LNCAP (cell line): Measurements from ENCODE around the gene LTO1.

Experiments used
- CTCF ChIP-seq: fragments of 450-650 bp; IDR thresholded peaks from 2 replicates; pipeline ENCODE4 v1.5.1; 2017; ENCODE audit warnings: mild to moderate bottlenecking

Gene LTO1

DNA sequence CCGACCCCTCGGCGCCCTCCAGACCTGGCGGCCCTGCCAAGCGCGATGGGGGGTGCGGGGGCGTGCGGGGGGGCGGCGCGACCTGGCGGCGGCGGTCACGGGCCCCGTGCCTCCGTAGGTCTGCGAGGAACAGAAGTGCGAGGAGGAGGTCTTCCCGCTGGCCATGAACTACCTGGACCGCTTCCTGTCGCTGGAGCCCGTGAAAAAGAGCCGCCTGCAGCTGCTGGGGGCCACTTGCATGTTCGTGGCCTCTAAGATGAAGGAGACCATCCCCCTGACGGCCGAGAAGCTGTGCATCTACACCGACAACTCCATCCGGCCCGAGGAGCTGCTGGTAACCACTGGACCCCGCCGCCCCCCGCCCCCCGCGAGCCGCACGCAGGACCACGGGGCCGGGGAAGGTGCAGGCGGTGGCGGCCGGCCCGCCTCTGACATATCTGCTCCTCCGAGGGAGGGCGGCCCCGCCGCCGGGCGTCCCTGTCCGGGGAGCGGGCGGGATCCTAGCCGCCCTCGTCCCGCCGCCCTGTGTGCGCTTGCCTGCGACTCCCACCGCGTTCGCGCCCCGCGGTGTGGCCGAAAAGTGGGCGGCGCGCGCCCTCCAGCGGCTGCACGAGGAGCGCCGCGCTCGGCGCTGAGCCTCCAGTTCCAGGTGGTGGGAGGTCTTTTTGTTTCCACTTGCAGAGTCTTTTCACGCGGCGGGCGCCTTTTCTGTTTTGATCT lies 32.1 kb downstream of the LTO1 start:
- peak; percentile 93 for TF ChIP-seq CTCF

DNA sequence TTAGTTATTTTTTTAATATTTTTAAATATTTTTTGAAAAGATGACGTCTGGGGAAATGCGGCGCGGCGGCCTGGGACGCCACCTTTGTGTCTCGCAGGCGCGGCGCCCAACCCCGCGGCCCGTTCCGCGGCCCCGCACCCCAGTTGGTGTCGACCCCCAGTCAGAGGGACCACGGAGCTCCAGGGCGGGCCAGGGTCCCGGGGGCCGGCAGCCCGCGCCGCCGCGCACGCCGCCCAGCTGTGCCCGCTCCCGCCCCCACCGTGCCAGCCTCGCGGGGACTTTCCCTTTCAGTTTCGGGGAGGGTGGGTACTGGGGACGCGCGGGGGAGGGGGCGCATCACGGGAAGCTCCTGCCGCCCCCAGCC lies 32.6 kb downstream of the LTO1 start:
- no peak for TF ChIP-seq CTCF

DNA sequence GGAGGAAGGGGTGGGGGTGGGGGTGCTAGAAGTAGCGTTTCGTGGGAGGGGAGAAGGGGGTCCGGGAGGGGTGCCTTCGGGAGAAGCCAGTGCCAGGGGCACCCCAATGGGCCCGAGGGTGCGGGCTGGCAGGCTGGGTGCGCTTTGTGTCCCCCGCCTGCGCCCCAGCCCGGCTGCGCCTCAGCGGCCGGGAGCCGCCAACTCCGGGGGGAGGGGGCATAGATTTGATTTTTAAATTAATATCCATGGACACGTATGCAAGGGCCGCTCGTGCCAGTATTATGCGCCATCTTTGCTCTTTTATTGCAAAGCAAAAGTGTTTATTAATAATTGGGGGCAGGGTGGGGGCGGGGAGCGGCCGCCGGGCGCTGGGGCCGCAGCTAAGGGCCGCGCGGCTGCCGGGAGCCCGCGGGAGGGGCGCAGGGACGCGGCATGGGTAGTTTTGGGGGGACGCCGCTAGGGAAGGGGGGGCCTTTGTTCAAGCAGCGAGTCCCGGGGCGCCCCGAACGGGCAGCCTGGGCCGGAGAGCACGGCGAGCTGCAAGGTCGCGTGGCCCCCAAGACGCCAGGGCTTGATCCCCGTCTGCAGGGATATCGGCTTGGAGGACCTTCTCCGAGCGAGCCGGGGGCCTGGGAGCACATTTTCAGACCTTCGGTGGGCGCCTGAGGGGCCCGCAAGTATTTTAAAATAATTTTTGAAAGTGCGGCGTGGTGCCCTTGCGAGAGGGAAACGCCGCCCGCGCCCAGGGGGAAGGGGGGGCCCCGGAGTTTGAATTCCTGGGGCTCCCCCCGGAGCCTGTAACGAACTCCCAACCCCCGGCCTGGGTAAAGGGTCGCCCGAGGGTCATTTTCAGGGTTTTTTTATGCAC lies 33.2 kb downstream of the LTO1 start:
- TF ChIP-seq CTCF, result no peak

DNA sequence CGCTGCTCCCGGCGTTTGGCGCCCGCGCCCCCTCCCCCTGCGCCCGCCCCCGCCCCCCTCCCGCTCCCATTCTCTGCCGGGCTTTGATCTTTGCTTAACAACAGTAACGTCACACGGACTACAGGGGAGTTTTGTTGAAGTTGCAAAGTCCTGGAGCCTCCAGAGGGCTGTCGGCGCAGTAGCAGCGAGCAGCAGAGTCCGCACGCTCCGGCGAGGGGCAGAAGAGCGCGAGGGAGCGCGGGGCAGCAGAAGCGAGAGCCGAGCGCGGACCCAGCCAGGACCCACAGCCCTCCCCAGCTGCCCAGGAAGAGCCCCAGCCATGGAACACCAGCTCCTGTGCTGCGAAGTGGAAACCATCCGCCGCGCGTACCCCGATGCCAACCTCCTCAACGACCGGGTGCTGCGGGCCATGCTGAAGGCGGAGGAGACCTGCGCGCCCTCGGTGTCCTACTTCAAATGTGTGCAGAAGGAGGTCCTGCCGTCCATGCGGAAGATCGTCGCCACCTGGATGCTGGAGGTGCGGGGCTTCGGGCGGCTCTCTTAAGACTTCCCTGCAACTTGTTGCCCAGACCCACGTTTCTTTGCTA lies 34.1 kb downstream of the LTO1 start, which contains the start of gene CCND1:
TSS of gene CCND1 (plus strand) at position 162 of the 587 bp plus-strand sequence. CDS start at position 320, 158 bp downstream.
- TF ChIP-seq CTCF, result 0 out of 2 replicates have a peak, but pooled peaks have one; percentile 8

DNA sequence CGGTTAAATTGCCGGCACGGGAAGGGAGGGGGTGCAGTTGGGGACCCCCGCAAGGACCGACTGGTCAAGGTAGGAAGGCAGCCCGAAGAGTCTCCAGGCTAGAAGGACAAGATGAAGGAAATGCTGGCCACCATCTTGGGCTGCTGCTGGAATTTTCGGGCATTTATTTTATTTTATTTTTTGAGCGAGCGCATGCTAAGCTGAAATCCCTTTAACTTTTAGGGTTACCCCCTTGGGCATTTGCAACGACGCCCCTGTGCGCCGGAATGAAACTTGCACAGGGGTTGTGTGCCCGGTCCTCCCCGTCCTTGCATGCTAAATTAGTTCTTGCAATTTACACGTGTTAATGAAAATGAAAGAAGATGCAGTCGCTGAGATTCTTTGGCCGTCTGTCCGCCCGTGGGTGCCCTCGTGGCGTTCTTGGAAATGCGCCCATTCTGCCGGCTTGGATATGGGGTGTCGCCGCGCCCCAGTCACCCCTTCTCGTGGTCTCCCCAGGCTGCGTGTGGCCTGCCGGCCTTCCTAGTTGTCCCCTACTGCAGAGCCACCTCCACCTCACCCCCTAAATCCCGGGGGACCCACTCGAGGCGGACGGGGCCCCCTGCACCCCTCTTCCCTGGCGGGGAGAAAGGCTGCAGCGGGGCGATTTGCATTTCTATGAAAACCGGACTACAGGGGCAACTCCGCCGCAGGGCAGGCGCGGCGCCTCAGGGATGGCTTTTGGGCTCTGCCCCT lies 34.7 kb downstream of the LTO1 start:
- no peak for TF ChIP-seq CTCF

GRCh38 chr11:69639831-69640230 lies 35.3 kb downstream of the LTO1 start:
- no peak for TF ChIP-seq CTCF
